Natural killer cell (primary cell): ENCODE measurements around the gene SLC35E3. TPM values are rescaled to one million over a fixed set of nuclear protein-coding genes. Genes with fewer than 3 reads are reported as not detected.

Experiments
- ATAC-seq, 3 donors: fragments of 150-1000 bp in 2 of 3; fragments of 200-7000 bp in 1 of 3; cut with Tn5 transposase; 1 replicate in 1 of 3; 2 replicates in 2 of 3; pipeline ENCODE4 v1.10.0; 2021; ENCODE audit warnings: mild to moderate bottlenecking in 2 of 3, moderate library complexity in 2 of 3
- DNase-seq, 2 donors: peaks; one replicate each; pipeline versions ENCODE4 v3.0.0 to v3.0.0-alpha.2; 2013 to 2021; ENCODE audit warnings: mixed read lengths in 1 of 2
- H3K27ac ChIP-seq: one replicate; pipeline ENCODE4 v1.5.1; 2013; ENCODE audit warnings: mild to moderate bottlenecking, low read length
- H3K27me3 ChIP-seq: one replicate; pipeline ENCODE4 v1.6.1; 2013; ENCODE audit warnings: low read length; ENCODE audit not compliant: control insufficient read depth, insufficient read depth
- H3K36me3 ChIP-seq: one replicate; pipeline ENCODE4 v1.6.1; 2013; ENCODE audit warnings: low read length; ENCODE audit not compliant: control insufficient read depth, insufficient read depth
- H3K4me1 ChIP-seq: one replicate; pipeline ENCODE4 v1.6.1; 2013; ENCODE audit warnings: low read length; ENCODE audit not compliant: control insufficient read depth, insufficient read depth
- H3K4me3 ChIP-seq: one replicate; pipeline ENCODE4 v1.5.1; 2013; ENCODE audit warnings: low read length
- H3K9me3 ChIP-seq: one replicate; pipeline ENCODE4 v1.6.1; 2013; ENCODE audit warnings: low read length; ENCODE audit not compliant: control insufficient read depth, insufficient read depth
- H3K27ac Mint-ChIP-seq, 2 donors: one replicate each; pipeline ENCODE4 v1.8.0; 2022; ENCODE audit warnings: mild to moderate bottlenecking in 2 of 2, mixed read lengths in 2 of 2, moderate library complexity in 1 of 2
- H3K27me3 Mint-ChIP-seq, 2 donors: one replicate each; pipeline ENCODE4 v1.8.0; 2022; ENCODE audit warnings: low read depth in 2 of 2, mixed read lengths in 2 of 2
- H3K36me3 Mint-ChIP-seq: one replicate; pipeline ENCODE4 v1.8.0; 2022; ENCODE audit warnings: mixed read lengths
- H3K4me1 Mint-ChIP-seq, 2 donors: one replicate each; pipeline ENCODE4 v1.8.0; 2022; ENCODE audit warnings: mixed read lengths in 2 of 2
- H3K4me3 Mint-ChIP-seq: one replicate; pipeline ENCODE4 v1.8.0; 2022; ENCODE audit warnings: mild to moderate bottlenecking, moderate library complexity, mixed read lengths
- H3K9me3 Mint-ChIP-seq, 2 donors: one replicate each; pipeline ENCODE4 v1.8.0; 2022; ENCODE audit warnings: mixed read lengths in 2 of 2
- WGBS: methylation state at CpG from one replicate; pipeline ENCODE4 v1.1.7; 2013; ENCODE audit warnings: missing lambda C conversion rate; ENCODE audit not compliant: insufficient coverage; 5-methylcytosine and 5-hydroxymethylcytosine counted together
- intact Hi-C: fragments of 100-400 bp; cut with micrococcal nuclease; formaldehyde crosslinking; loops from one replicate; pipeline ENCODE4 v1.14.2; 2022
- total RNA-seq, 4 donors: library from RNA; stranded (reverse); fragments of 120-200 nt in 1 of 4; gene quantifications; one replicate each; pipeline versions ENCODE4 v1.2.3 to v1.2.4, GENCODE V29; 2013 to 2022
- TF ChIP-seq, protein P1 (sequence below): fragments of 200-600 bp; IDR thresholded peaks from one replicate; pipeline ENCODE4 v1.8.0; 2022; ENCODE audit warnings: antibody characterized with exemption

The SLC35E3 gene
- total RNA-seq, 3 donors from 2014 or later (not counting 1 experiment from before 2014, with no cell fraction given), result 8.3 to 15.3 (median 10.2) TPM

DNA sequence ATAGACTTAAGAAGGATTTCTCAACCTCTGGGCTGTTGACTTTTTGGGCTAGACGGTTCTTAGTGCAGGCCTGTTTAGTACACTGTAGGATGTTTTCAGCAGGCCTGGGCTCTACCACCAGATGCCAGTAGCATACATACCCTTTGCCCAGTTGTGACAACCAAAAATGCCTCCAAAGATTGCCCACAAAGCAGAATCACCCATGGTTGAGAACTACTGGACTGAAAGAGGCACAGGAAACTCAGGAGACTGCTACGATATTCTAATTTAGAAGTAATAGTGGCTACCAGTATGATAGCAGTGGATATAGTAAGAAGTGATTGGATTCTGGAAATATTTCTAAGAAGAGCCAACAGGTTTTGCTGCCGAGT, 15.5 kb downstream of the SLC35E3 start:
- H3K4me1 Mint-ChIP-seq, result no peaks in the 10 kb centered on the region
- Histone ChIP-seq H3K36me3 (peaks cover 27% of the 10 kb centered on the region), H3K4me3 (no peak overlapping the region), H3K27ac (no peak overlapping the region), H3K27me3 (no peaks in the 10 kb centered on the region), H3K4me1 (no peaks in the 10 kb centered on the region), H3K9me3 (no peaks in the 10 kb centered on the region)
- TF ChIP-seq, protein P1, sequence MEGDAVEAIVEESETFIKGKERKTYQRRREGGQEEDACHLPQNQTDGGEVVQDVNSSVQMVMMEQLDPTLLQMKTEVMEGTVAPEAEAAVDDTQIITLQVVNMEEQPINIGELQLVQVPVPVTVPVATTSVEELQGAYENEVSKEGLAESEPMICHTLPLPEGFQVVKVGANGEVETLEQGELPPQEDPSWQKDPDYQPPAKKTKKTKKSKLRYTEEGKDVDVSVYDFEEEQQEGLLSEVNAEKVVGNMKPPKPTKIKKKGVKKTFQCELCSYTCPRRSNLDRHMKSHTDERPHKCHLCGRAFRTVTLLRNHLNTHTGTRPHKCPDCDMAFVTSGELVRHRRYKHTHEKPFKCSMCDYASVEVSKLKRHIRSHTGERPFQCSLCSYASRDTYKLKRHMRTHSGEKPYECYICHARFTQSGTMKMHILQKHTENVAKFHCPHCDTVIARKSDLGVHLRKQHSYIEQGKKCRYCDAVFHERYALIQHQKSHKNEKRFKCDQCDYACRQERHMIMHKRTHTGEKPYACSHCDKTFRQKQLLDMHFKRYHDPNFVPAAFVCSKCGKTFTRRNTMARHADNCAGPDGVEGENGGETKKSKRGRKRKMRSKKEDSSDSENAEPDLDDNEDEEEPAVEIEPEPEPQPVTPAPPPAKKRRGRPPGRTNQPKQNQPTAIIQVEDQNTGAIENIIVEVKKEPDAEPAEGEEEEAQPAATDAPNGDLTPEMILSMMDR, result no peak
- WGBS, result 97% methylated on average over 3 of the region's 3 CpGs
- no peak for DNase-seq
- H3K4me3 Mint-ChIP-seq, result no peak overlapping the region
- H3K36me3 Mint-ChIP-seq, result peaks cover 14% of the 10 kb centered on the region
- peak overlapping the region in 1 of 2 donors; percentile 14 for H3K27ac Mint-ChIP-seq
- intact Hi-C loops, result no loop called here
- no peaks in the 10 kb centered on the region for H3K9me3 Mint-ChIP-seq
- H3K27me3 Mint-ChIP-seq, result no peaks in the 10 kb centered on the region
- no peak for ATAC-seq

DNA sequence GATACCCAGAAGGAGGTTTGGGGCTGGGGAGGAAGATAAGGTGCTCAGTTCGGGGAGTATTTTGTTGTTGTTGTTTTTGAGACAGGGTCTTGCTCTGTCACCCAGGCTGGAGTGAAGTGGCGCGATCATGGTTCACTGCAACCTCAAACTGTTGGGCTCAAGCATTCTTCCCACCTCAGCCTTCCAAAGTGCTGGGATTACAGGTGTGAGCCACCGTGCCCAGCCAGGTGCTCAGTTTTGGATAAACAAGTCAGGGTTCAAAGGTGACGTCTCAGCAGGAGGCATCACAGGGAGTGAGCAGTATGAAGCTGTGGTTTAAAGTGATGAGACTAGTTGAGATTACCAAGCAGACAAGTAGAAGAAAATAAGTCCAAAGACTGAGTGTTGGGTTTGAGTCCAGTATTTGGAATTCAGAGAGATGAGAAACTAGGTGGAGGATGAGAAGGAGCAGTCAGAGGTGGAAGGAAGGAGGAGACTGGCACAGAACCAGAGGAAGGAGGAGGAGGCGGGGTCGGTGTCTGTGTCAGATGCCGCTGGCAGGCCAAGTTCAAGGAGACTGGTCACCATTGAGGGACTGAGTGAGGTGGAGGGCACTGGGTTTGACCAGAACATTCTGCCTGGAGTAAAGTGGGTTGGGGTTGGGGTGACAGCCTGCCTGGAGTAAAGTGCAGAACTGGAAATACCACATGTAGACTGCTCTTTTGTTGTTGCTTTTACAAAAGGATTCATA, 16.1 kb downstream of the SLC35E3 start:
- Histone ChIP-seq H3K36me3 (peaks cover 30% of the 10 kb centered on the region), H3K4me3 (no peak overlapping the region), H3K9me3 (no peaks in the 10 kb centered on the region), H3K4me1 (no peaks in the 10 kb centered on the region), H3K27ac (no peak overlapping the region), H3K27me3 (no peaks in the 10 kb centered on the region)
- Mint-ChIP-seq H3K4me1 (no peaks in the 10 kb centered on the region), H3K9me3 (no peaks in the 10 kb centered on the region), H3K36me3 (peaks cover 14% of the 10 kb centered on the region), H3K27ac (peak overlapping the region in 1 of 2 donors; percentile 14), H3K27me3 (no peaks in the 10 kb centered on the region), H3K4me3 (no peak overlapping the region)
- WGBS, result 96% methylated on average over 8 of the region's 8 CpGs
- DNase-seq, result no peak
- TF ChIP-seq, protein P1, result no peak
- intact Hi-C loops, result no loop called here
- ATAC-seq, result no peak

DNA sequence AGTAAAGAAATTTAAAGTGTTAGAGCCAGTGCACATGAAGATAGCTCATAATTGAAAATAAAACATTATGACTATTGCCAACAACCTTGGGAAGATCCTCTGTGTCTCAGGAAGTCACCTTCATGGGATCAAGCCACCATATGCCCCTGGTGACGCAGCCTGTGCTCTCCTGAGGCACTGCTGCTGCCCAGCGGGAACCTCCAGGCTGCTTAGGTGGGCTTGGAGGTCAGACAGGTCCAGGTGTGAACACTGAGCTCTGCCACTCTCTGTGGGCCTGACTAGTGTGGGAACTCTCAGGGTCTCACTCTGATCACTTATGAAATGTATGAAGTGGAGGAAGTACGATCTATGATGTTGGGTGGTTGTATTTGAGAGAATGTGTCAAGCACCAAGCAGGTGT, 16.7 kb downstream of the SLC35E3 start:
- H3K27ac Mint-ChIP-seq, result no peak overlapping the region
- ATAC-seq (no peak), DNase-seq (no peak)
- H3K4me3 ChIP-seq, result no peak overlapping the region
- peaks cover 27% of the 10 kb centered on the region for H3K36me3 ChIP-seq
- no peaks in the 10 kb centered on the region for H3K27me3 Mint-ChIP-seq
- intact Hi-C loops, result no loop called here
- 96% methylated on average over 3 of the region's 3 CpGs for WGBS
- TF ChIP-seq, protein P1, result no peak
- H3K36me3 Mint-ChIP-seq, result peaks cover 14% of the 10 kb centered on the region
- no peaks in the 10 kb centered on the region for H3K9me3 Mint-ChIP-seq
- no peaks in the 10 kb centered on the region for H3K27me3 ChIP-seq
- H3K4me3 Mint-ChIP-seq, result no peak overlapping the region
- H3K4me1 Mint-ChIP-seq, result no peaks in the 10 kb centered on the region
- H3K27ac ChIP-seq, result no peak overlapping the region
- H3K9me3 ChIP-seq, result no peaks in the 10 kb centered on the region
- H3K4me1 ChIP-seq, result no peaks in the 10 kb centered on the region

DNA sequence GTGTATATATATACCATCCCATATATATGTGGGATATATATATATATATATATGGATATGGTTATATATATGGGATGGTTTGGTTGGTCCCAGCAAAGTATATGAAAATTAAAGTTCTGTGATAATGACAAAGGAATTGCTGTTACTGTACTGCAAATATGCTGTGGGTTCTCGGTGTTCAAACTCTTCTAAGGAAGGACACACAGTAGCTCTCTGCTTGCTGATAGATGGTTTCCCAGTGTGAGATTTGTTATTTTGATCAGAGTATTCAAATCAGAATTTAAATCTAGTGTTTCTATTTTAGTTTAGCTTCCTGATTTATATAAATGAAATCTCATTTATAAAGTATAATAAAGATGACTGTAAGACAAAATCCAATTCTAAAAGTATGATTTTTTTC, 19.7 kb downstream of the SLC35E3 start:
- Histone ChIP-seq H3K4me1 (no peaks in the 10 kb centered on the region), H3K27me3 (no peaks in the 10 kb centered on the region), H3K27ac (no peak overlapping the region), H3K9me3 (no peaks in the 10 kb centered on the region), H3K36me3 (peaks cover 21% of the 10 kb centered on the region), H3K4me3 (no peak overlapping the region)
- H3K36me3 Mint-ChIP-seq, result no peaks in the 10 kb centered on the region
- H3K27me3 Mint-ChIP-seq, result no peaks in the 10 kb centered on the region
- H3K9me3 Mint-ChIP-seq, result no peaks in the 10 kb centered on the region
- H3K4me1 Mint-ChIP-seq, result no peaks in the 10 kb centered on the region
- ATAC-seq (no peak), DNase-seq (no peak)
- H3K27ac Mint-ChIP-seq, result no peak overlapping the region
- H3K4me3 Mint-ChIP-seq, result no peak overlapping the region
- intact Hi-C loops, result no loop called here
- WGBS, result 89% methylated on average over 1 of the region's 1 CpG
- TF ChIP-seq, protein P1, result no peak
